ENCODE data around the gene NFIC.

NFIC gene

DNA sequence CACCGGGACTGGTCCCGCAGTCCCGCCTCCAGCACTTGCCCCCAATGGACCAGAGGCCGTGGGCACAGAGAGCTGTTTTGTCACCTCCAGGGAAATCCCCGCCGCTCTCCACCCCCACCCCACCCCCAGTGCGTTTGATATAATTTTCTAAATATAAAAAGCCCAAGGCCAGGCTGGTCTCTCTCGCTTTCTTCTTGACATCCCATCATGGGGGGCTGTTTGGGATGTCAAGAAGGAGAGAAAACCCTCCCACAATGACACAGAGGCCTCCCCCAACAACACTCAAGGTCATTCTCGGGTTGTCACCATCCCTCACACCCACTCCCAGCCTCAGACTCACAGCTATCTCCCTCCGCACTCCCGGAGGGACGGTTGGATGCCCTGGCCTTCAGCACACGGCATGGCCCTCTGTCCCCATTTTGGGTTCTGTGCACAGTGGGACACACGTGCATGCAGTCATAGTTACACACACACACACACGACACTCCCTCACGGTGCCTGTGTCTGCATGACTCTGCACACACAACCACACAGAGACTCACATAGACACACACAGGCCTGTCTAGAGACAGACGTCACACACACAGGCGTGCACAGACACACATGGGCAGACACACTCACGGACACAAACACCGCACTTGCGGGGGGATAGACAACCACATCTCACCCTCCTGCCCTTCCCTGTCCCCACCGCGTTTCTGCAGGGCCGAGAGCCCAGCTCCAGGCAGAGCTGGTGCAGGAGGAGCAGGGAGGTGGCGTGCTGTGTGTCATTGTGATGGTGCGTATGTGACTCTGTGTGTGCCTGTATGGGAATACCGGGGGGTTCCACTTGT, 4.8 kb upstream of the NFIC start (continued):
- TF ChIP-seq, protein P1, sequence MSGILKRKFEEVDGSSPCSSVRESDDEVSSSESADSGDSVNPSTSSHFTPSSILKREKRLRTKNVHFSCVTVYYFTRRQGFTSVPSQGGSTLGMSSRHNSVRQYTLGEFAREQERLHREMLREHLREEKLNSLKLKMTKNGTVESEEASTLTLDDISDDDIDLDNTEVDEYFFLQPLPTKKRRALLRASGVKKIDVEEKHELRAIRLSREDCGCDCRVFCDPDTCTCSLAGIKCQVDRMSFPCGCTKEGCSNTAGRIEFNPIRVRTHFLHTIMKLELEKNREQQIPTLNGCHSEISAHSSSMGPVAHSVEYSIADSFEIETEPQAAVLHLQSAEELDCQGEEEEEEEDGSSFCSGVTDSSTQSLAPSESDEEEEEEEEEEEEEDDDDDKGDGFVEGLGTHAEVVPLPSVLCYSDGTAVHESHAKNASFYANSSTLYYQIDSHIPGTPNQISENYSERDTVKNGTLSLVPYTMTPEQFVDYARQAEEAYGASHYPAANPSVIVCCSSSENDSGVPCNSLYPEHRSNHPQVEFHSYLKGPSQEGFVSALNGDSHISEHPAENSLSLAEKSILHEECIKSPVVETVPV (CRISPR knock-in tag; IDR thresholded peaks at IDR 0.05): no peak
- TF ChIP-seq GLIS3 (CRISPR knock-in tag; IDR thresholded peaks at IDR 0.05): no peak
- TF ChIP-seq ZC3H10 (CRISPR knock-in tag; IDR thresholded peaks at IDR 0.05): no peak
- no peak for TF ChIP-seq ZNF8 (CRISPR knock-in tag; IDR thresholded peaks at IDR 0.05)
- TF ChIP-seq RARB (CRISPR knock-in tag; IDR thresholded peaks at IDR 0.05): no peak
- TF ChIP-seq SNAI2 (CRISPR knock-in tag; IDR thresholded peaks at IDR 0.05): no peak
- TF ChIP-seq OSR1 (CRISPR knock-in tag; IDR thresholded peaks at IDR 0.05): no peak
- TF ChIP-seq ARNTL (CRISPR knock-in tag; IDR thresholded peaks at IDR 0.05; ENCODE audit: borderline replicate concordance, low read depth): no peak
- TF ChIP-seq, protein P2, sequence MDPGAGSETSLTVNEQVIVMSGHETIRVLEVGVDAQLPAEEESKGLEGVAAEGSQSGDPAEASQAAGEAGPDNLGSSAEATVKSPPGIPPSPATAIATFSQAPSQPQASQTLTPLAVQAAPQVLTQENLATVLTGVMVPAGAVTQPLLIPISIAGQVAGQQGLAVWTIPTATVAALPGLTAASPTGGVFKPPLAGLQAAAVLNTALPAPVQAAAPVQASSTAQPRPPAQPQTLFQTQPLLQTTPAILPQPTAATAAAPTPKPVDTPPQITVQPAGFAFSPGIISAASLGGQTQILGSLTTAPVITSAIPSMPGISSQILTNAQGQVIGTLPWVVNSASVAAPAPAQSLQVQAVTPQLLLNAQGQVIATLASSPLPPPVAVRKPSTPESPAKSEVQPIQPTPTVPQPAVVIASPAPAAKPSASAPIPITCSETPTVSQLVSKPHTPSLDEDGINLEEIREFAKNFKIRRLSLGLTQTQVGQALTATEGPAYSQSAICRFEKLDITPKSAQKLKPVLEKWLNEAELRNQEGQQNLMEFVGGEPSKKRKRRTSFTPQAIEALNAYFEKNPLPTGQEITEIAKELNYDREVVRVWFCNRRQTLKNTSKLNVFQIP (CRISPR knock-in tag; IDR thresholded peaks at IDR 0.05; ENCODE audit: borderline replicate concordance, low read depth): no peak

DNA sequence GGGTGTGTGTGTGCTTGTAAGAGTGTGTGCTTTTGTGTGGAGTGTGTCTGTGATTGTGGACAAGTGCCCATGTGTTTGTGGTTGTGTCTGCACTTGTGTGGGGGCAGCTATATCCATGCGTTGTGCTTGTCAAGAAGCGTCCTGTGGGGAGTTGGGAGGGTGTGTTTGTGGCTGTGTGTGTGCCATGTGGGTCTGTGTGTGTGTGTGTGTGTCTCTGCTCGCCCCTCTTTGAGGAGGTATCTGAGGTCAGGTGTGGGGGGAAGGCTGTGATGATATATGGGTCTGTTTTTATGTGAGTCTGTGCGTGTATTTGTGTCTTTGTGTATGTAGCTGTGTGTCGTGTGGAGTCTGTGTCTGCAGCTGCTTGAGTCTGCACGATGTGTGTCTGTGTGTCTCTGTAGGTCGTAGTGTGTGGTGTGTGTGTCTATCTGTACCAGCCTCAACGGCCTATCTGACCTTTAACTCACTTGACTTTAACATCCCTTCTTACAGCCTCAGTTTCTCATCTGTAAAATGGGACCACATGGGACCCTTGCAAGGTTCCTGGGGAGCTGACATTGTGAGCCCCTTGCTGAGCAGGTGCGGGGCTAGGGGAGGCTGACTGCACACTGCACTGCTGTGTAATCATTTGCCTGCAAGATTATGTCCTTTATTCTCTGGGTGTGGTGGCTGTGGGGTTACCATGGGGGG, 4.0 kb upstream of the NFIC start:
- no peak for ATAC-seq
- TF ChIP-seq ZNF70 (CRISPR knock-in tag; IDR thresholded peaks at IDR 0.05): no peak
- no peak for TF ChIP-seq ZNF565 (CRISPR knock-in tag; conservative IDR thresholded peaks at IDR 0.05; ENCODE audit: low read depth)
- TF ChIP-seq TOX (CRISPR knock-in tag; IDR thresholded peaks at IDR 0.05; ENCODE audit: borderline replicate concordance): no peak
- TF ChIP-seq ARNTL (CRISPR knock-in tag; IDR thresholded peaks at IDR 0.05; ENCODE audit: borderline replicate concordance, low read depth): no peak
- TF ChIP-seq, protein P3, sequence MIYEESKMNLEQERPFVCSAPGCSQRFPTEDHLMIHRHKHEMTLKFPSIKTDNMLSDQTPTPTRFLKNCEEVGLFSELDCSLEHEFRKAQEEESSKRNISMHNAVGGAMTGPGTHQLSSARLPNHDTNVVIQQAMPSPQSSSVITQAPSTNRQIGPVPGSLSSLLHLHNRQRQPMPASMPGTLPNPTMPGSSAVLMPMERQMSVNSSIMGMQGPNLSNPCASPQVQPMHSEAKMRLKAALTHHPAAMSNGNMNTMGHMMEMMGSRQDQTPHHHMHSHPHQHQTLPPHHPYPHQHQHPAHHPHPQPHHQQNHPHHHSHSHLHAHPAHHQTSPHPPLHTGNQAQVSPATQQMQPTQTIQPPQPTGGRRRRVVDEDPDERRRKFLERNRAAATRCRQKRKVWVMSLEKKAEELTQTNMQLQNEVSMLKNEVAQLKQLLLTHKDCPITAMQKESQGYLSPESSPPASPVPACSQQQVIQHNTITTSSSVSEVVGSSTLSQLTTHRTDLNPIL (CRISPR knock-in tag; IDR thresholded peaks at IDR 0.05; ENCODE audit: low read depth): no peak
- TF ChIP-seq RARB (CRISPR knock-in tag; IDR thresholded peaks at IDR 0.05): no peak
- TF ChIP-seq PPARA (CRISPR knock-in tag; IDR thresholded peaks at IDR 0.05; ENCODE audit: borderline replicate concordance): no peak
- TF ChIP-seq OSR1 (CRISPR knock-in tag; IDR thresholded peaks at IDR 0.05): no peak
- no peak for TF ChIP-seq ZFP3 (CRISPR knock-in tag; IDR thresholded peaks at IDR 0.05)
- no peak for TF ChIP-seq BACH2 (CRISPR knock-in tag; IDR thresholded peaks at IDR 0.05; ENCODE audit: borderline replicate concordance)
- no peak for TF ChIP-seq ZFP30 (CRISPR knock-in tag; IDR thresholded peaks at IDR 0.05)
- TF ChIP-seq, protein P2 (CRISPR knock-in tag; IDR thresholded peaks at IDR 0.05; ENCODE audit: borderline replicate concordance, low read depth): no peak
- TF ChIP-seq CSDC2 (CRISPR knock-in tag; IDR thresholded peaks at IDR 0.05): no peak
- TF ChIP-seq ZNF8 (CRISPR knock-in tag; IDR thresholded peaks at IDR 0.05): no peak
- TF ChIP-seq ZC3H10 (CRISPR knock-in tag; IDR thresholded peaks at IDR 0.05): no peak
- no peak for TF ChIP-seq SNAI2 (CRISPR knock-in tag; IDR thresholded peaks at IDR 0.05)

DNA sequence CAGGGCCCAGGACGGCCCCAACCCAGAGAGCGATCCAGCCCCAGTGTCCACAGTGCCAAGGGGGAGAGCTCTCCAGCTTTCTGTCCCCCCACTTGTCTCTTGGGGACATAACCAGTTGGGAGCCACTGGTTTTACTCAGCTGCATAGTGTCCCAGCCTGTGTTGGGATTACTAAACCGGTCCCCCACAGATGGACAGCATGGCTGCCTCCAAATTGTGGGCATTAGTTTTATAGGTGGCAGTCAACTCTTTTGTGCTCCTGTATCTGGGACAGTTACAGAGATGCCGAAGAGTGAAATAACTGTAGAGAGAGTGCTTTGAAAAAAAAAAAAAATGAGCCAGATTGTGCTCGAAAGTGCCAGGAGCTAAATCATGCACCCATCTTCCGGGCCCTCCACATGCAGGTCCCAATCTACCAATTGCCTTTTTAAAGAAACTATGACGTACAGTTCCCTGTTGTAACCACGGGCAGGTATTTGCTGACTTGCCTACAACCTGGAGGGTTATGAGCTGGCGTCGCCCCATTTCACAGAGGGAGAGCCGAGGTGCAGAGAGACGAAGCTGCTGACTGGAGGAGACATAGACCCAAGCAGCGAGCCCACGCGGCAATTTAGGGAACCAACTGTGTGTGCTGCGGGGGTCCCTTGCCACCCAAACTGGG, 2.4 kb upstream of the NFIC start:
- no peak for ATAC-seq
- TF ChIP-seq GLIS3 (CRISPR knock-in tag; IDR thresholded peaks at IDR 0.05) (no peak), ZNF565 (CRISPR knock-in tag; conservative IDR thresholded peaks at IDR 0.05; ENCODE audit: low read depth) (no peak), OSR1 (CRISPR knock-in tag; IDR thresholded peaks at IDR 0.05) (no peak), TOX (CRISPR knock-in tag; IDR thresholded peaks at IDR 0.05; ENCODE audit: borderline replicate concordance) (no peak), ARNTL (CRISPR knock-in tag; IDR thresholded peaks at IDR 0.05; ENCODE audit: borderline replicate concordance, low read depth) (no peak), RARB (CRISPR knock-in tag; IDR thresholded peaks at IDR 0.05) (no peak), PPARA (CRISPR knock-in tag; IDR thresholded peaks at IDR 0.05; ENCODE audit: borderline replicate concordance) (no peak), ESRRG (CRISPR knock-in tag; IDR thresholded peaks at IDR 0.05) (no peak), BACH2 (CRISPR knock-in tag; IDR thresholded peaks at IDR 0.05; ENCODE audit: borderline replicate concordance) (no peak), ZFP30 (CRISPR knock-in tag; IDR thresholded peaks at IDR 0.05) (no peak)
- TF ChIP-seq, protein P4, sequence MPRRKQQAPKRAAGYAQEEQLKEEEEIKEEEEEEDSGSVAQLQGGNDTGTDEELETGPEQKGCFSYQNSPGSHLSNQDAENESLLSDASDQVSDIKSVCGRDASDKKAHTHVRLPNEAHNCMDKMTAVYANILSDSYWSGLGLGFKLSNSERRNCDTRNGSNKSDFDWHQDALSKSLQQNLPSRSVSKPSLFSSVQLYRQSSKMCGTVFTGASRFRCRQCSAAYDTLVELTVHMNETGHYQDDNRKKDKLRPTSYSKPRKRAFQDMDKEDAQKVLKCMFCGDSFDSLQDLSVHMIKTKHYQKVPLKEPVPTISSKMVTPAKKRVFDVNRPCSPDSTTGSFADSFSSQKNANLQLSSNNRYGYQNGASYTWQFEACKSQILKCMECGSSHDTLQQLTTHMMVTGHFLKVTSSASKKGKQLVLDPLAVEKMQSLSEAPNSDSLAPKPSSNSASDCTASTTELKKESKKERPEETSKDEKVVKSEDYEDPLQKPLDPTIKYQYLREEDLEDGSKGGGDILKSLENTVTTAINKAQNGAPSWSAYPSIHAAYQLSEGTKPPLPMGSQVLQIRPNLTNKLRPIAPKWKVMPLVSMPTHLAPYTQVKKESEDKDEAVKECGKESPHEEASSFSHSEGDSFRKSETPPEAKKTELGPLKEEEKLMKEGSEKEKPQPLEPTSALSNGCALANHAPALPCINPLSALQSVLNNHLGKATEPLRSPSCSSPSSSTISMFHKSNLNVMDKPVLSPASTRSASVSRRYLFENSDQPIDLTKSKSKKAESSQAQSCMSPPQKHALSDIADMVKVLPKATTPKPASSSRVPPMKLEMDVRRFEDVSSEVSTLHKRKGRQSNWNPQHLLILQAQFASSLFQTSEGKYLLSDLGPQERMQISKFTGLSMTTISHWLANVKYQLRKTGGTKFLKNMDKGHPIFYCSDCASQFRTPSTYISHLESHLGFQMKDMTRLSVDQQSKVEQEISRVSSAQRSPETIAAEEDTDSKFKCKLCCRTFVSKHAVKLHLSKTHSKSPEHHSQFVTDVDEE (CRISPR knock-in tag; IDR thresholded peaks at IDR 0.05): no peak
- TF ChIP-seq, protein P2 (CRISPR knock-in tag; IDR thresholded peaks at IDR 0.05; ENCODE audit: borderline replicate concordance, low read depth): no peak
- TF ChIP-seq, protein P1 (CRISPR knock-in tag; IDR thresholded peaks at IDR 0.05): no peak
